Measurements from ENCODE around the gene SNRNP200.

Gene SNRNP200

GRCh38 chr2:96305091-96305978 lies at the start of gene SNRNP200:
Gene SNRNP200, minus strand, starts transcription at chr2:96305546. Its CDS starts 109 bp downstream, at chr2:96305437.
- peak; percentile 79 to 83 for DNase-seq (ENCODE audit: low read depth in 2 of 2)

DNA sequence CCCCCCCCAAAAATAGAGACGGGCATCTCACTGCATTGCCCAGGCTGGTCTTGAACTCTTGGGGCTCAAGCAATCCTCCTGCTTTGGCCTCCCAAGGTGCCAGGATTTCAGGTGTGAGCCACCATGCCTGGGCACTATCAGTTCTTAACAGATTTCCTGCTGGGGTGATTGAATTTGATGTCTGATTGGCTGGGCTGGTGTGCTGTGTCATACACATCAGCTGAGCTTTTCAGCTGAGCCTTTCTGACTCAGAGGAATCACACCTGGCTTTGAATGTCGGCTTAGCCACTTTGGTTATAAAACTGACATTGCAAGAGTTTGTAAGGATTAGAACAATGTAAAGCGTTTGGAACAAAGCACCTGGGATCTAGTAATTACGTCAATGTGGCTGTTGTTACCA lies 49.1 kb upstream of the SNRNP200 start:
- no peak for DNase-seq (ENCODE audit: low read depth in 2 of 2)

- DNase-seq (ENCODE audit: low read depth in 2 of 2): no peak
These were observed 48.3 kb upstream of the SNRNP200 start for GRCh38 chr2:96353606-96354101.

GRCh38 chr2:96353032-96353561 lies 47.8 kb upstream of the SNRNP200 start:
- no peak for DNase-seq (ENCODE audit: low read depth in 2 of 2)

GRCh38 chr2:96347395-96347794 lies 42.0 kb upstream of the SNRNP200 start:
- DNase-seq (ENCODE audit: low read depth in 2 of 2): no peak

- no peak for DNase-seq (ENCODE audit: low read depth in 2 of 2)
These were observed 40.6 kb upstream of the SNRNP200 start for GRCh38 chr2:96345868-96346462.

- no peak for DNase-seq (ENCODE audit: low read depth in 2 of 2)
These were observed 40.1 kb upstream of the SNRNP200 start for GRCh38 chr2:96345438-96345837.

DNA sequence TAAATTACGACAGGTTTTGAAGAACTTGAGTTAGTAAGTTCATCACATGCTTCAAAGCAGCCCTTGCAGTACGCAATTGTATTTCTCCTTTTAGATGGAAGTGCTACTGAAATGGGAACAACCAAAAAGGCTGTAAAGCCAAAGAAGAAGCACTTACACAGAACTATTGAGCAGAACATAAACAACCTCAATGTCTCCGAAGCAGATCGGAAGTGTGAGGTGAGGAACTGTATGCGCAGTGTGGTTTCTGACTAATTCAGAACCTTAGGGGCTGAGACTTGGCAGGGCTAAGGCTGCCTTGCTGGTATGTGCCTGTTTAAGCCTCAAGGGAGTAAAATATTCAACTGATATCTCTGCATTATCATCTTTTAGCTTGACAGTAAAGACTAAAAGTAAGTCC lies 38.7 kb upstream of the SNRNP200 start:
- DNase-seq (ENCODE audit: low read depth in 2 of 2): peak in 1 of 2 donors; percentile 21

DNA sequence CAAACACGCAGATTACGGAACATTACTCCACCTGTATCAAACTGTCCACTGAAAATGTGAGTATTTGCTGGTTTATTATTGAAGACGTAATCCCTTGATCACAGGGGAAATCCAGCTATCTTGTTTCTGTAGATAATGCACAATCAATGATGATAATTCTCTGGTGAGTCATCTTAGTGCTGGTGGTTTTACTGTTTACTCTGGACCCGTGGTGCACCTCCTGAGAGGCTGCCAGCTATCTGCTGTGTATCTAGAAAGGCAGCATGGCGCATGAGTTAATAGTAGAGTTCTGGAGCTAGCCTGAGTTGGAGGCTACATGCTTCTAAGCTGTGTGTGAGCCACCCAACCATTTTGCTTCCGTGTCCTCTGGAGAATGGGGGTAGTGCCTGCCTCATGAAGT lies 36.7 kb upstream of the SNRNP200 start:
- DNase-seq (ENCODE audit: low read depth in 2 of 2): peak in 1 of 2 donors; percentile 29

DNA sequence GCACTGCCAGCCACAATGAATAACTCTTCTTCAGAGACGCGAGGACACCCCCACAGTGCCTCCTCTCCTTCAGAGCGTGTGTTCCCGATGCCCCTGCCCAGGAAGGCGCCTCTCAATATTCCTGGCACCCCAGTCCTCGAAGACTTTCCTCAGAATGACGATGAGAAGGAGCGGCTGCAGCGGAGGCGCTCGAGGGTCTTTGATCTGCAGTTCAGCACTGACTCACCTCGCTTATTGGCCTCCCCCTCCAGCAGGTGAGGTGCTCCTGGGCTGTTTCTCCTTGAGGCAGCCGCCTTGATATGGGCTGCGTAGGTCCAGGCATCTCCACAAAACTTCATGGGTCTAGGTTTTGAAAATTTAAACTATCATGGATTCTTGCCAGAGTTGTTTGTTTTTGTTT lies 36.3 kb upstream of the SNRNP200 start:
- no peak for DNase-seq (ENCODE audit: low read depth in 2 of 2)

DNA sequence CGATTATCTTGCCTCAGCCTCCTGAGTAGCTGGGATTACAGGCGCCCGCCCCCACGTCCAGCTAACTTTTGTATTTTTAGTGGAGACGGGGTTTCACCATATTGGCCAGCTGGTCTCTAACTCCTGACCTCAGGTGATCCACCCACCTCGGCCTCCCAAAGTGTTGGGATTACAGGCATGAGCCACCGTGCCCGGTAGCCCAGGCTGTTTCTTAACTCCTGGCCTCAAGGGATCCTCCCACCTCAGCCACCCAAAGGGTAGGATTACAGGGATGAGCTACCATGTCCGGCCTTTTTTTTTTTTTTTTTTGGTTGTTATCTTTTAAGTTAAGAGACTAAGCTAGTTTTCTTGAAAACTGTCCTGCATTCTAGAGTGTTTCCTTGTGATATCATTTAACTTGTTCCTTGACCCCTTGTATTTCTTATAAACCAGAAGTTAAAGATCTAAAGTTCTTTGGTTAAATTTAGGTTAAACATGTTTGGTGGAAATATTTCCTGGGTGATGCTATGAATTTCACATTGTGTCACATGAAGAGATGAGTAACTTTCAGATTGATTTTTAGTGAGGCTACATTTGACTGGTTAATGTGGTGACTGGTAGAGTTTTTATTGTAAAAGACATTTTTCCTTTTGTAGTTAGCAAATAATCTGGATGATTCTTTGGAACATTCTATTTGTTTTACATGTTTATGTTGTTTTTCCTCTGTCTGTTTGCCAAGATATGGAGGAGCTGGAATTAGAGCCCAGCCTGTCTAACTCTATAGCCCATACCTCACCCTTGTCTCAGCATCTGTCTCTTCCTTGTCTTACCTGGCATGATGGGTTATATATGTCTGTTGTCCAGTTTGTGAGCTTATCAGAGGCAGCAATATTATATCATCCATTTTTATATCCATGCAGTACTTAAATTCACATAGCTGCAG lies 35.4 kb upstream of the SNRNP200 start:
- DNase-seq (ENCODE audit: low read depth in 2 of 2): no peak

DNA sequence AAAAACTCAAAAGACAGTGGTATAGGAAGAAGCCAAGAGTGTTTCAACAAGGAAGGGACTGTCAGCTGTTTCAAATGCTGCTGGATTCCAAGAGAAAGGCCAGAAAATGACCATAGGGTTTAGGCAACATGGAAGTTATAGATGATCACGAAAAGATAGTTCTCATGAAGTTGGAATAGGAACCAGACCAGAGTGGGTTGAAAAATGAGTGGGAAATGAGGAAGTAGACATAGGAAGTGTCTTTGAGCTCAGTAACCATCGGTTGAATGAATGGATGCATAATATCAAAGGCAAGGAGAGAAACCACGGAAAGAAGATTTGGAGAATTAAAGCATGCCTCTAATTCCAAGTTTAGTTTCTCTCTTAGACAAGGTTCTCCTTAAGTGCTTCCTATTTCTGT lies 31.5 kb upstream of the SNRNP200 start:
- no peak for DNase-seq (ENCODE audit: low read depth in 2 of 2)

DNA sequence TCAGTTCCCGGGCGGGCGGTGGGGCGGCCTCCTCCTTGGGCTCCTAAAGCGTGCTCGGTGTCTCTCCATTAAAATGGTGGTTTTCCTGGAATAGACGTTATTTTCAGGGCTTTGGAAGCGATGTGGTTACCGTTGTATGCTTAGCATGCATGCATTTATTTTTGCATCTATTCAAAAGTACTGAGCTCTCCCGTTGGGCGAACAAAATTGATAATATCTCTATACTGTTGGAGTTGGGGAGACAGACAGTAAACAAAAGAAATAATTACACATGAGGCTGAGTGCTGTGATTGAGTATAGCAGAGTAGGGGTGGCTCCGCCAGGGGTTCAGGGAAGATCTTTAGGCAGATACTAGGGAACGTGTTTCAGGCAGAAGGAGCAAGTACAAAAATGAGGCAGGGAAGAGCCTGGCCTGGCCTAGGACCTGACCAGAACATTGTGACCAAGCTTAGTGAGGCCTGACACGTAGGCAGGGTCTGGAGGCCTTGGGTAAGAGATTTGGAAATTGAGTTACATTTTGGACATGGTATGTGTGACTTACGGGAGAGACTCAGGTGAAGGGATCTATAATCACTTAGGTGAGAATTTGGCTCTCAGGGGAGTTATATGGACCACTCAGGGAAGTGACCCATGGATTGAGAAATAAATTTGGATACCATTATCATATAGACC lies 30.9 kb upstream of the SNRNP200 start:
- DNase-seq (ENCODE audit: low read depth in 2 of 2): no peak

DNA sequence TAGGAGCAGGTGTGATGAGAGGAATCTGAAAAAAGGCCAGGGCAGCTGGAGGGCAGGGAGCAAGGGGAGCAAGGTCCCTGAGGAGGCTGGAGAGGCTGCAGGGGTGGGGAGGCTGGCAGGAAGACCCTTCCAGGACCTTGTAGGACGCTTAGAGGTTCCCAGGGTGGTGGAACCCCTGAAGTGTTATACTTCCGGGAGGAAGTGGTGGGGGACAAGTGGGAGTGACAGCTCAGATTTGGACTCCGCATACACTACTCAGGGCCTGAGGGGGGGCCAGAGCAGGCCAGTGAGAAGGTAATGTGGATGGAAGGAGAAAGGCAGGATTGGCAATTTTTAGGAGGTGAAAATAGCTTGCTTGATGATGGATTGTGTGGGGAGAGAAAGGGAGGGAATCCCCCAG lies 28.4 kb upstream of the SNRNP200 start:
- DNase-seq (ENCODE audit: low read depth in 2 of 2): no peak

DNA sequence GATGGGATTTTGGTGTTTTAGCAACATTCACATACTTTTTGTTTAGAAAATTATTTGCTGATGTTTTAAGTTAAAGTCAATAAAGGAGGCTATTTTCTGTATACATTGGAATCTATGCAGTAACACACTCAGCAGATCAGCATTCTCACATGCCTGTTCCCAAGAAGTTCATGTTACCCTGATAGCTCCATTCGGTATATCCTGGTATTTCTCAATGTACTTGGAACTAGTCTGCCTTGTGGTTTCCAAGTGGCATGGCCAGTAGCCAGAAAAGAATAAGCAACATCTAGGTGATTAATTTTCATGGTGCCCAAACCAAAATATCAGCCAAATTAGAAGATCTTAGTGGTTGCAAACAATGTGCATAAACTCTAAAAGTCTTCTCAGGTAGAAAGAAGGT lies 25.1 kb upstream of the SNRNP200 start:
- DNase-seq (ENCODE audit: low read depth in 2 of 2): no peak

GRCh38 chr2:96329874-96330273 lies 24.5 kb upstream of the SNRNP200 start:
- DNase-seq (ENCODE audit: low read depth in 2 of 2): no peak

- no peak for DNase-seq (ENCODE audit: low read depth in 2 of 2)
These were observed 24.1 kb upstream of the SNRNP200 start for GRCh38 chr2:96329456-96329855.

- DNase-seq (ENCODE audit: low read depth in 2 of 2): no peak
These were observed 21.9 kb upstream of the SNRNP200 start for GRCh38 chr2:96326990-96327820.

DNA sequence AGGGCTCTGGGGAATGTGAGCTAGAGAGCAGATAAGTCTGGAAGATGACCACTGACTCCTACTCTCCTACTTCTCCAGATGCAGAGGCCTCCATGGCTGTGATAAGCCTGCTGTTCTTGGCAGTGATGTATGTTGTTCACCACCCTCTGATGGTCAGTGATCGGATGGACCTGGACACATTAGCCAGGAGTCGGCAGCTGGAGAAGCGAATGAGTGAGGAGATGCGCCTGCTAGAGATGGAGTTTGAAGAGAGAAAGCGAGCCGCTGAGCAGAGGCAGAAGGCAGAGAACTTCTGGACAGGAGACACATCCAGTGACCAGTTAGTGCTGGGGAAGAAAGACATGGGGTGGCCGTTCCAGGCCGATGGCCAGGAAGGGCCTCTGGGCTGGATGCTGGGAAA lies 21.2 kb upstream of the SNRNP200 start:
- DNase-seq (ENCODE audit: low read depth in 2 of 2): no peak

GRCh38 chr2:96325884-96326255 lies 20.5 kb upstream of the SNRNP200 start:
- DNase-seq (ENCODE audit: low read depth in 2 of 2): peak; percentile 22 to 28

All from stimulated activated CD8-positive, alpha-beta memory T cell treated with anti-CD3 and anti-CD28 coated beads, Interleukin-7, amount 100 ng/mL, for 4 hours (primary cell).